A549 treated with Mapracorat at 1 μM for 4 hours (cell line): ENCODE results near the gene KRT36. TPM values are rescaled to one million over a fixed set of nuclear protein-coding genes. Genes with fewer than 3 reads are reported as not detected.

ENCODE experiments used
- total RNA-seq: library from RNA; stranded (reverse); fragments of 200-300 nt; extraction: Qiagen RNA extraction; gene quantifications from 5 replicates; pipeline ENCODE4 v1.2.3, GENCODE V29; 2022

Gene KRT36
- total RNA-seq, result not detected in 5 replicates

GRCh38 chr17:41489531-41489930, at the start of gene KRT36:
TSS of gene KRT36 (minus strand) at chr17:41489910. CDS start at chr17:41489864, 46 bp downstream.

GRCh38 chr17:41518789-41519449, 29.2 kb upstream of the KRT36 start, which contains the start of gene KRT15:
TSS of gene KRT15 (minus strand) at chr17:41518890. CDS start at chr17:41518827, 63 bp downstream.

GRCh38 chr17:41505007-41505808, 15.5 kb upstream of the KRT36 start, which contains the start of gene KRT13:
TSS of gene KRT13 (minus strand) at chr17:41505612. CDS start at chr17:41505550, 62 bp downstream.

GRCh38 chr17:41481036-41481435, 8.7 kb downstream of the KRT36 start, which contains the start of gene KRT35:
TSS of gene KRT35 (minus strand) at chr17:41481151. CDS start at chr17:41481097, 54 bp downstream.

DNA sequence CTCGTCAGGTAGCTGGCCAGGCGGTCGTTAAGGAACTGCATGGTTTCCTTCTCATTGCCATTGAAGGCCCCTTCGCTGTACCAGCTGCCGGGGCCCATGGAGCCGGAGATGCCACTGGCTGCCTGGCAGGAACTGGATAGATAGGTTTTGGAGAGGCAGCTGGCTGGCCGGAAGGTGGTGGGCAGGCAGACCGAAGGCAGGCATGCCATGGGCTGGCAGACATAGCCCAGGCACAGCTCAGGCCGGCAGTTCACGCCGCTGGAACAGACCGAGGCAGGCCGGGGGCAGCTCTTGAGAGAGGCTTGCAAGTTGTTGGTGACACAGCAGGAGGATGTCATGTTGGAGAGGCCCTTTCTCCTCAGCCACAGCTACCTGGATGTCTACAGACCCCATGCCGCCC, 22.7 kb downstream of the KRT36 start, which contains the start of gene KRT32:
Gene KRT32 (minus strand): TSS at position 399 of the 400 bp plus-strand sequence. CDS start 61 bp downstream, at position 338.

DNA sequence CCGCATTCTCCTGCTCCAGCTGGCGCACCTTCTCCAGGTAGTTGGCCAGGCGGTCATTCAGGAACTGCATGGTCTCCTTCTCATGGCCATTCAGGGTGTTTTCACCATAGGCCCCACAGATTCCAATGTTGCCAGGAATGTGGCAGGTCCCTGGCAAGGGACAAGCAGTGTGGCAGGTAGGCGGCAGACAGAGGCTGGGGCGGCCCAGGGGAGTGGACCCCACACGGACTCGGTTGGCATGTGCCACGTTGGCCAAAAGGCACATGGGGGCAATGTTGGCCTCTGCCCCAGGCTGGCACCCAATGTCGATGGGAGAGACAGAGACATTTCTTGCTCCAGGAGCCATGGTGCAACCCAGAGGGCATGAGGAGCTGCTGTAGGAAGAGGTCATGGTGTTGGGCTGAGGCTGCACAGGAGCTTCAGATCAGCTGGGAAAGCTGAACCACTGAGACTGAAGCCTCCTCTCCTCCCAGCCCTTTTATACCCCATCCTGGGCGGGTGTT, 49.1 kb downstream of the KRT36 start, which contains the start of gene KRT38:
Gene KRT38 (minus strand): TSS at position 453 of the 503 bp plus-strand sequence. CDS start 62 bp downstream, at position 391.

Other genes starting within 250 kb of the KRT36 start
- not detected in 5 replicates for gene KRTAP9-4, start 240.2 kb downstream of the KRT36 start, total RNA-seq
- not detected in 5 replicates for gene KRTAP9-9, start 234.5 kb downstream of the KRT36 start, total RNA-seq
- gene KRTAP9-6, start 224.5 kb downstream of the KRT36 start, total RNA-seq, result not detected in 5 replicates
- gene KRTAP9-7, start 214.2 kb downstream of the KRT36 start, total RNA-seq, result not detected in 5 replicates
- gene KRTAP29-1, start 187.1 kb downstream of the KRT36 start, total RNA-seq, result not detected in 5 replicates
- gene KRTAP16-1, start 180.6 kb downstream of the KRT36 start, total RNA-seq, result not detected in 5 replicates
- not detected in 5 replicates for gene KRTAP17-1, start 174.2 kb downstream of the KRT36 start, total RNA-seq
- not detected in 5 replicates for gene KRT33A, start 139.1 kb downstream of the KRT36 start, total RNA-seq
- not detected in 5 replicates for gene KRT33B, start 120.1 kb downstream of the KRT36 start, total RNA-seq
- 0.14 to 0.41 TPM (median 0.39 TPM) in 5 replicates for gene KRT34, start 107.6 kb downstream of the KRT36 start, total RNA-seq
- not detected in 5 replicates for gene KRT31, start 92.3 kb downstream of the KRT36 start, total RNA-seq
- gene KRT37, start 65.3 kb downstream of the KRT36 start, total RNA-seq, result not detected in 5 replicates
- gene KRT38, start 48.9 kb downstream of the KRT36 start, total RNA-seq, result not detected in 5 replicates
- gene KRT32, start 22.5 kb downstream of the KRT36 start, total RNA-seq, result 0.07 TPM in 2 of 5 replicates, not detected in the others
- not detected in 5 replicates for gene KRT35, start 8.8 kb downstream of the KRT36 start, total RNA-seq
- 0.12 to 0.41 TPM (median 0.37 TPM) in 5 replicates for gene KRT13, start 15.7 kb upstream of the KRT36 start, total RNA-seq
- 2.9 to 4.6 TPM (median 3.5 TPM) in 5 replicates for gene KRT15, start 29.0 kb upstream of the KRT36 start, total RNA-seq
- gene KRT19, start 38.4 kb upstream of the KRT36 start, total RNA-seq, result 37.8 to 59.9 TPM (median 49.0 TPM) in 5 replicates
- gene KRT9, start 82.1 kb upstream of the KRT36 start, total RNA-seq, result not detected in 5 replicates
- 0.18 to 0.34 TPM in 2 of 5 replicates, not detected in the others for gene KRT14, start 97.0 kb upstream of the KRT36 start, total RNA-seq
- 0.62 to 1.2 TPM (median 1.0 TPM) in 5 replicates for gene KRT16, start 122.9 kb upstream of the KRT36 start, total RNA-seq
- gene KRT17, start 134.7 kb upstream of the KRT36 start, total RNA-seq, result 0.66 to 1.0 TPM (median 0.83 TPM) in 5 replicates
- gene EIF1, start 199.0 kb upstream of the KRT36 start, total RNA-seq, result 1,203 to 1,690 TPM (median 1,363 TPM) in 5 replicates
- 0.44 to 0.49 TPM in 2 of 5 replicates, not detected in the others for gene GAST, start 222.4 kb upstream of the KRT36 start, total RNA-seq
- 1.1 to 1.7 TPM (median 1.4 TPM) in 5 replicates for gene HAP1, start 244.7 kb upstream of the KRT36 start, total RNA-seq